G401 (cell line): ENCODE measurements around the gene ACHE. TPM values are rescaled to one million over a fixed set of nuclear protein-coding genes. Genes with fewer than 3 reads are reported as not detected.

Experiments used
- DNase-seq: peaks from one replicate; pipeline ENCODE4 v3.0.0-alpha.2; 2015; ENCODE audit warnings: low spot score
- in situ Hi-C: cut with HindIII; loops from 2 replicates; pipeline ENCODE4 v1.10.0; 2016; ENCODE audit warnings: low sequenced_read_pairs, mixed read lengths
- total RNA-seq: library from RNA; depleted of rRNA; stranded (reverse); fragments of >200 nt; shearing (Covaris generic); gene quantifications from 2 replicates; pipeline ENCODE4 v1.2.3, GENCODE V29; 2014

The ACHE gene
- total RNA-seq, 1 experiment from 2014 or later = 3.6 TPM

DNA sequence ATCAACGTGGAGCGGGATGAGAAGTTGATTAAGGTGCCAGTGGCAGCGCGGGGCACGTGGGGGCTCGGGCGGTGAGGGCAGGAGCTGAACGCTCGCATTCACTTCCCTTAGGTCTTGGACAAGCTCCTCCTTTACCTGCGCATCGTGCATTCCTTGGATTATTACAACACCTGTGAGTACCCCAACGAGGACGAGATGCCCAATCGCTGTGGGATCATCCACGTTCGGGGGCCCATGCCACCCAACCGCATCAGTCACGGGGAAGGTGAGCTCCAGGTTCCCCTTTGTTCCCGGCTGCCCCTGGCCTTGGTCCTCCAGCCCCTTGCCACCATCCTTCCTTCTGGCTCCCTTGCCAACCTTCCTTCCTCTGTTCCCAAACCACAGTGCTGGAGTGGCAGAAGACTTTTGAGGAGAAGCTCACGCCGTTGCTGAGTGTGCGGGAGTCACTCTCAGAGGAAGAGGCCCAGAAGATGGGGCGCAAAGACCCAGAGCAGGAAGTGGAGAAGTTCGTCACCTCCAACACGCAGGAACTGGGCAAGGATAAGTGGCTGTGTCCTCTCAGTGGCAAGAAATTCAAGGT is 8.7 kb downstream of the ACHE start:
- DNase-seq = no peak
- in situ Hi-C loops = loop anchor here (10.0 kb wide), 1 partner anchor 168 kb away; no protein-coding TSS in a partner anchor

DNA sequence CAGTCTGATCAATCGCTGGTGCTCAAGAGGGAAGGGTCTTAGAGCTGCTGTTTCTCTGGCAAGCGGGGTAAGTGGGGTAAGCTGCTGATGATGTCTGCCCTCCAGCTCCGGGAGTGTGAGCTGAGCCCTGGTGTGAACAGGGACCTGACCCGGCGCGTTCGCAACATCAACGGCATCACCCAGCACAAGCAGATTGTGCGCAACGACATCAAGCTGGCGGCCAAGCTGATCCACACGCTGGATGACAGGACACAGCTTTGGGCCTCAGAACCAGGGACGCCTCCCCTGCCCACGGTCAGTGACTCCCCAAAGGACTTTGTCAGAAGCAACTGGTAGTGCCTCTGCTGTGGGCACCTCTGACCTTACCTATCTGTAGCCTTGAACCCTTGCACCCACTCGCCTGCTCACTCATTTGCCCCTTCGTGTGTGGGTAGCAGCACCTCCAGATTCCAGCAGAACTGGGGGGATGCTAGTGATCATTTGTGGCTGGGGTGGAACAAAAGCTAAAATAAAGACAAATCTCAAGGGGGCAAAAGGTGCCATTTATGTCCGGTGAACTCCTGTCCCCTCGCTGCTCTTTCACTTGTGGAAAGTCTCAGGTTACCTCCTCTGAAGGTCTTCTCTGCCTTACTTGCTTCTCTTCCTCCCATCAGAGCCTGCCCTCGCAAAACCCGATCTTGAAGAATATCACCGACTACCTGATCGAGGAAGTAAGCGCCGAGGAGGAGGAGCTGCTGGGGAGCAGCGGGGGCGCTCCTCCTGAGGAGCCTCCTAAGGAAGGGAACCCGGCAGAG is 9.3 kb downstream of the ACHE start:
- in situ Hi-C loops = loop anchor here (10.0 kb wide), 1 partner anchor 168 kb away; no protein-coding TSS in a partner anchor
- DNase-seq = no peak

DNA sequence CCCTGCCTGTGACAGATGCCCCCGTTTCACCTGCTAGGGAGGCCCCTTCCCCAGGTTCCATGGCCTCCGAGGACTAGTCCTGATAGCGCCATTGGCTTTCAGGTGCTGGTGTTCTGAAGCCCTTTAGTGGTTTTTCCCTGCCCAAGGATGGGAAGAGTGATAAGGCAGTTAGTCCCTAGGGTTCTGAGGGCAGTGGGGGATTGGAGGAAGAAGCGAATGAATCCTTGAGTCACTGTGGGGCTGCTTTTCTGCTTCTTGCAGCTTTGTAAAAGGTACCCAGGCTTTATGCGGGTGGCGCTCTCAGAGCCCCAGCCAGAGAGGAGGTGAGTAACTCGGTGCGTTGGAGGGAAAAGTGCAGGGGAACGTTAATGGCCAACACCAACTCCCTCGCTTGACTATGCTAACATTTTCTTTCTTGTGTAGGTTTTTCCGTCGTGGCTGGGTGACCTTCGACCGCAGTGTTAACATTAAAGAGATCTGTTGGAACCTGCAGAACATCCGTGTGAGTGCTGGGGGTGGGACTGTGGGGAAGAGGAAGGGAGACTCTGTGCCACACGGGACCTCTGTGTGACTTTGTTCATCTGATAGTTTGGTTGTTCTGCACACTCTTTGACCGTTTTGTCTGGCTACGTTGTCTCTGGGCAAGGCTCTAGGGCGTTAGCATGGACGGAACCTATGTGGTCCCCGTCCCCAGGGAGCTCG is 10.1 kb downstream of the ACHE start:
- in situ Hi-C loops = loop anchor here (10.0 kb wide), 1 partner anchor 169 kb away; no protein-coding TSS in a partner anchor

DNA sequence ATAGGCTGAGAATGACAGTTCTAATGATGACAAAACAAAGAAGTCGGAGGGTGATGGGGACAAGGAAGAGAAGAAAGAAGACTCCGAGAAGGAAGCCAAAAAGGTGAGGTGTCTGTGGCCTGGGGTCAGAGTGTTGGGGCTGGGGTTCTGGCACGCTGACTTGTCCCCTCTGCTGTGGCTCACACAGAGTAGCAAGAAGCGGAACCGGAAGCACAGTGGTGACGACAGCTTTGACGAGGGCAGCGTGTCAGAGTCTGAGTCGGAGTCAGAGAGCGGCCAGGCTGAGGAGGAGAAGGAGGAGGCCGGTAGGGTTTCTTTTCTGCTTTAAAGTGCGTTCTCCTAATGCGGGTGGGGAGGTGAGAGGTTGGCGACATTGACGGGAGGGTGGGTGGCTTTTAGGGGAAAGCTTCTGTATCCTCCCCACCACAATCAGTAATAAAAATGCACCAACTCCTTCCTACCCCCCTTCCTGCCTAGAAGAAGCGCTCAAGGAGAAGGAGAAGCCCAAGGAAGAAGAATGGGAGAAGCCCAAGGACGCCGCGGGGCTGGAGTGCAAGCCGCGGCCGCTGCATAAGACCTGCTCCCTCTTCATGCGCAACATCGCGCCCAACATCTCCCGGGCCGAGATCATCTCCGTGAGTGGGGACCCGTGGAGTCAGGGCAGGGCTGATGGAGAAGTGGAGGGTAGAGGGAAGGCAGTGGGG is 10.8 kb downstream of the ACHE start:
- no peak for DNase-seq
- in situ Hi-C loops = loop anchor here (10.0 kb wide), 1 partner anchor 170 kb away; no protein-coding TSS in a partner anchor

More for the DNA sequence above, 10.1 kb downstream of the ACHE start:
- DNase-seq = no peak

DNA sequence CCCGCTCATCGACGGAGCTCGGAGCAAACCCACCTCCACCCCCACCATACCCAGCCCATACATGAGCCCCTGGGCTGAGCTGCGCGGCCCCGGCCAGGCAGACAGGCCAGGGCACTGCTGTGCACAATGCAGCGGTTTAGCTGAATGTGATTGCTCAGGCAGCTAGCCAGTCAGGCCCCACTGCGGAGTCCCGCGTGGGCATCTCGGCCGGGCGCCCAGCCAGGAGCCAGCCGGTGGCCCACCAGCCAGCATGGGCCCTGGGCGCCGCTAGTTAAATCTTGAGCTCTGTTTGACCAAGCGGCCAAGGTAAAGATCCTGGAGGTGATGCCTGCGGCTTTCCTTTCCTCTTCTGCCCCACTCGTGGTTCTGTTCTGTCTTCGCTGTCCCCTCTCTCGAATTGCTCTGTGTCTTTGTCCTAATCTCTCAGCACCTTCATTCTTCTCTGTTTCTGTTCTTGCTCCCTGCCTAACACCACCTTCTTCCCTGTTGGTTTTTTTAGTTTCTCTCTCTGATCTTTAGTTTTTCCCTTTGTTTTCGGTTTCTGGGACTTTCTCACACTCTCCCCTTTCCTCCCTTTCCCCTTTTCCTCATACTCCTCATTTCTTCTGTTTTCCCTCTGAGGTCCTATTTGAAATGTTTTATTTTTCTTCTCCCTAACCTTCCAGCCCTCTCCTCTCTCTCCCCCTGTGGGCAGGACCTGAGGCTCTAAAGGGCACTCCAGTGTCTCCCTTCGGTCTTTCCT is 12.7 kb downstream of the ACHE start:
- in situ Hi-C loops = loop anchor here (10.0 kb wide), 1 partner anchor 172 kb away; no protein-coding TSS in a partner anchor
- DNase-seq = no peak

DNA sequence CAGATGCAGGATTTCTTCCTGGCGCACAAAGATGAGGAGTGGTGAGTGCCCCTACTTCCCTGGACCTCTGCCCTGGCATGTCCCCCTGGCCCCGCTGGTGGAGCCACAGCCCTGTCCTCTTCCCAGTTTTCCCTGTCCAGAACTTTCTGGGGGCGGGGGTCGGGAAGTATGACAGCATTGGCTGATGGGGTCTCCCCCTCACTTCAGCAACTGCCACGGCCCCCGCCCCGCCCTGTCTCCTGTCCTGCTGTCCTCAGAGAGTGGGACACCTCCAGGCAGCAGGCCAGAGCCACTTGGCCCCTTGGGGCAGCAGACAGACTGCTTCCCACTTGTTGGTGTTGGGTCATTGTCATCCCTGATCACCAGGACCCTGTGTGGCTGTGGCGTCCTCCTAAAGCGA is 13.5 kb downstream of the ACHE start:
- in situ Hi-C loops = loop anchor here (10.0 kb wide), 1 partner anchor 173 kb away; no protein-coding TSS in a partner anchor
- DNase-seq = no peak

DNA sequence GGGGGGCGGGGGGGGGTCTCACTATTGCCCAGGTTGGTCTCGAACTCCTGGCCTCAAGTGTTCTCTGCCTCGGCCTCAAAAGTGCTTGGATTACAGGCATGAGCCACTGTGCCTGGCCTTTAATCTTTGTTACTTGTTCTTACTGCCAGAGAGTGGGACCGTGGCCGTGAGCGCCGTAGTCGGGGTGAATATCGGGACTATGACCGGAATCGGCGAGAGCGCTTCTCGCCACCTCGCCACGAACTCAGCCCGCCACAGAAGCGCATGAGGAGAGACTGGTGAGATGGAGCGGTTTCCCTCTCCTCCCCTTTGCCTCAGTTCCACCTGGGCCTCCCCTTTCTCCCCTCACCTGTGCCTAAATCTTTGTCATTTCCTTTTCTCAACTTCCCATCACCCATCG is 14.6 kb downstream of the ACHE start:
- no peak for DNase-seq
- in situ Hi-C loops = loop anchor here (10.0 kb wide), 1 partner anchor 174 kb away; no protein-coding TSS in a partner anchor

DNA sequence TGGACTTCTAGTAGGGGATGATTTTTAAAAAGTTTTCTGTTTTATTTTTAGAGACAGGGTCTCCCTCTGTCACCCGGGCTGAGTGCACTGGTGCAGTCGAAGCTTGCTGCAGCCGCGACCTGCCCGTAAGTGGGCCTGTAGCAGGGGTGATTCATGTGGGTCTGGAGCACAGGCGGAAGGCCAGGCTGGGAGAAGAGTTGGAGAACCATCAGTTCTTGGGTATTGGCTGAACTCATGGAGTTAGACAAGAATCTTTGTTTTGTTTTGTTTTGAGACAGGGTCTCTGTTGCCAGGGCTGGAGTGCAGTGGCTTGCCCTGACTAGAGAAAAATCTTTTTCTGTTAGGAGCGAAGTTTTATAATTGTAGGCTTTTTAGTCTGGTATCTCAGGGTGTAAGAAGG is 15.0 kb downstream of the ACHE start:
- no peak for DNase-seq
- in situ Hi-C loops = loop anchor here (10.0 kb wide), 1 partner anchor 174 kb away; no protein-coding TSS in a partner anchor

DNA sequence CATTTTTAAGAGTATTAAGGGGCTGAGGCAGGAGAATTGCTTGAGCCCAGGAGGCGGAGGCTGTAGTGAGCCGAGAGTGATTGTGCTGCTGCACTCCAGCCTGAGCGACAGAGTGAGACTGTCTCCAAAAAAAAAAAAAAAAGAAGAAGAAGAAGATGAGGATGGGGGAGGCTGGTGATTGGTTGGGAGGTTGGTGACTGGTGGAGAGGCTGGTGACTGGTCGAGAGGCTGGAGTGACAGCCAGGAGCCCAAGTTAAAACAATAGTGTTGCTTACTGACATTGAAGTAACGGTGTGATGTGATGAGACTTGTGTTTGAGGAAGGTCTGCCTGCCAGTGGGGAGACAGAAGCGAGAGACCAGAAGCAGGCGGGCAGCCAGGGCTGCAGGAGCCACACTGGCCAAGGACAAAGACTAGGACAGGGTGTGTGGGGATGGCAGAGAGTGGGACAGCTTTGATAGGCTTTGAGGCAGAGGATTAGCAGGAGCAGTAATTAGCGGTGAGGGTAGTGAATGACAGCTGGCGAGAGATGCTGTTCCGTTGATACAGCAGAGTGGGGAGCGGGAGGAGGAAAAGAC is 15.9 kb downstream of the ACHE start:
- DNase-seq = peak; percentile 40
- in situ Hi-C loops = loop anchor here (10.0 kb wide), 1 partner anchor 175 kb away; no protein-coding TSS in a partner anchor

DNA sequence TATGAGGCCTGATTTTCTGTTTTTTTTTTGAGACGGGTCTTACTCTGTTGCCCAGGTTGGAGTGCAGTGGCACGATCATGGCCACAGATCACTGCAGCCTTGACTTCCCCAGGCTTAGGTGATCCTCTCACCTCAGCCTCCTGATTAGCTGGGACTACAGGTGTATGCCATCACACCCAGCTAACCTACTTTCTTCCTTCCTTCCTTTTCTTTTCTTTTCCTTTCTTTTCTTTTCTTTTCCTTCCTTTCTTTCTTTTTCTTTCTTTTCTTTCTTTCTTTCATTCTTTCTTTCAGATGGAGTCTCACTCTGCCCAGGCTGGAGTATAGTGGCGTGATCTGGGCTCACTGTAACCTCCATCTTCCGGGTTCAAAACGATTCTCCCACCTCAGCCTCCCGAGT is 17.0 kb downstream of the ACHE start:
- DNase-seq = no peak
- in situ Hi-C loops = no loop called here

DNA sequence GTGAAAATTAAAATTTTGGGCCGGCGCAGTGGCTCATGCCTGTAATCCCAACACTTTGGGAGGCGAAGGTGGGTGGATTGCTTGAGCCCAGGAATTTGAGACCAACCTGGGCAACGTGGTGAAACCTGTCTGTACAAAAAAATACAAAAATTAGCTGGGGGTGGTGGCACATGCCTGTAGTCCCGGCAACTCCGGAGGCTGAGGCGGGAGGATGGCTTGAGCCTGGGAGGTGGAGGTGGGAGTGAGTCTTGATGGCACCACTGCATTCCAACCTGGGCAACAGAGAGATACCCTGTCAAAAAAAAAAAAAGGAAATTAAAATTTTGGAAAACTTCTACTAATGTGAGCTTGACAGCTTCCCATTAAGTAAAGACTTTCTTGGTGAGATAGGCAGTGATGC is 17.7 kb downstream of the ACHE start:
- DNase-seq = no peak
- in situ Hi-C loops = no loop called here

DNA sequence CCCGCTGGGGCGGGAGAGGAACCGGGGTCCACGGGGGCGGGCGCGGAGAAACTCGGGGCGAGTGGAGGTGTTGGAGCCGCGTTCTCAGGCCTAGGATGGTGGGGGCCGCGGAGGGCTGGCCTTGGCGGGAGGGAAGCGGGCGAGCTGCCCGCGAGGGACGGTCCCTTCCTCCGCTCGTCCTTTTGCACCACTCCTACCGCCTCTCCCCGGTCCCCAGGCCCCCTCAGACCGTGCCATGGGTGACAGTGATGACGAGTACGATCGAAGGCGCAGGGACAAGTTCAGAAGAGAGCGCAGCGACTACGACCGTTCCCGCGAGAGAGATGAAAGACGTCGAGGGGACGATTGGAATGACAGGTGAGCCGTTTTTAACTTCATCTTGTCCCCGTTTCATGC is 20.3 kb downstream of the ACHE start:
- in situ Hi-C loops = no loop called here
- no peak for DNase-seq

DNA sequence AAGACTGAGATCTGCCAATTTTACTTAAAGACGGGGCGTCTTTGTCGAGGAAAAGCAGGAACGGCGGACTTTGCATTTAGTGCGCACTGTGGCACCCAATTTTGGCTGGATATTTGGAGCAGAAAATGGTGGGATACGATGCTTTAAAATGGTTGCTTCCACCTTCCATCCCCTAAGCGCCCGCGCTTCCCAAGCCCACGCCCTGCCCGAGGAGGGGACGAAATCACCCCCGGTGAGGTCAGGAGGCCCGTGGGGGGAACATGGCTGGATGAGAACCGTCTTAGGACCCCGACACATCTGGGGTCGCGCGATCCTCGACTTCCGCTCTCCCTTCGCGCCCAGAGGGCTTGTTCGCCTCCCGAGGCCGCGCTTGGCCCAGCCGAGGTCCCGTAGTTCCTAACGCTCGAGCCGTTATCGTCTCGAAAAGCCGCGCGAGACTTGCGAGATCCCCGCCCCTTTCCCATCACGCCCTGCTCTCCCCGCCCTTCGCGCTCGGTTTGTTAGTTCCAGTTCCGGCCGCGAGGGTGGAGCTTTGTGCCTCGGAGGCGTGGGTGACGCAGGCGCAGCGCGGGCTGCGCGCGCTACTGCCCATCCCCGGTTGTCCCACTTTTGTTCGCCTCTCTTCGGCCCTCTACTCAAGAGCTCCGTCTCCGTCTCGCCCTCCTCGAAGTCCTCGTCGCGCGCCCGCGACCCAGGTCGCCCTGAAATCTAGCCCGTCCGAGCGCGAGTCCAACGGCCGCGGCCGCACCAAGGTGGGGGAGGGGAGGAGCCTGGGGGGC is 20.9 kb downstream of the ACHE start, which contains the start of gene SRRT:
TSS of gene SRRT (plus strand) at position 527 of the 779 bp plus-strand sequence. CDS start 488 bp downstream, outside the sequence.
- in situ Hi-C loops = no loop called here
- DNase-seq = peak; percentile 98

DNA sequence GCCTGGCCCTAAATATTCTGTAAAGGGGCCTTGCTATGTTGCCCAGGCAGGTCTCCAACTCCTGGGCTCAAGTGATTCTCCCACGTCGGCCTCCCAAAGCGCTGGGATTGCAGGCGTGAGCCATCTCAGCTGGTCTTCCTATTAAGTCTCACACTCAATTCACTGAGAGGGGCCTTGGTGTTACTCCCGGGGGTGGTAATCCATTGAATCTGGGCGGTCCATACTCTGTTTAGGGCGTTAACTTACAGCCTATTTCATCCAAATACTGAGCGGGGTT is 21.4 kb downstream of the ACHE start:
- DNase-seq = no peak
- in situ Hi-C loops = no loop called here

DNA sequence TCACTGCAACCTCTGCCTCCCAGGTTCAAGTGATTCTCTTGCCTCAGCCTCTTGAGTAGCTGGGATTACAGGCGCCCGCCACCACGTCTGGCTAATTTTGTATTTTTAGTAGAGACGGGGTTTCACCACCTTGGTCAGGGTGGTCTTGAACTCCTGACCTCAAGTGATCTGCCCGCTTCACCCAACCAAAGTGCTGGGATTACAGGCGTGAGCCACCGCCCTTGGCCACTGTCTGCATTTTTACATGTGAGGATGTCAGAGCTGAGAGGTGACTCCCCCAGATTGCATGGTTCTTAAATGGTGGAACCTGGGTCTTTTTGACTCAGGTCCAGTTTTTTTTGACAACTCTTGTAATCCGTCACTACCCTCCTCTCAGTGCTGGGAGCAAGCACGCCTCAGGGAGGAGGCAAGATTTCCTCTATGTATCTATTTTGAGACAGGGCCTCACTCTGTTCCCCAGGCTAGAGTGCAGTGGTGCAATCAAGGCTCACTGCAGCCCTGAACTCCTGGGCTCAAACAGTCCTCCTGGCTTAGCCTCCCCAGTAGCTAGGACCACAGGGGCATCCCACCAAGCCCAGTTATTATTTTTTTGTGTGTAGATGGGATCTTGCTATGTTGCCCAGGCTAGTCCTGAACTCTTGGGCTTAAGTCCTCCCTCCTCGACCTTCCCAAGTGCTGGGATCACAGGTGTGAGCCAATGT is 21.9 kb downstream of the ACHE start:
- in situ Hi-C loops = no loop called here
- DNase-seq = no peak

DNA sequence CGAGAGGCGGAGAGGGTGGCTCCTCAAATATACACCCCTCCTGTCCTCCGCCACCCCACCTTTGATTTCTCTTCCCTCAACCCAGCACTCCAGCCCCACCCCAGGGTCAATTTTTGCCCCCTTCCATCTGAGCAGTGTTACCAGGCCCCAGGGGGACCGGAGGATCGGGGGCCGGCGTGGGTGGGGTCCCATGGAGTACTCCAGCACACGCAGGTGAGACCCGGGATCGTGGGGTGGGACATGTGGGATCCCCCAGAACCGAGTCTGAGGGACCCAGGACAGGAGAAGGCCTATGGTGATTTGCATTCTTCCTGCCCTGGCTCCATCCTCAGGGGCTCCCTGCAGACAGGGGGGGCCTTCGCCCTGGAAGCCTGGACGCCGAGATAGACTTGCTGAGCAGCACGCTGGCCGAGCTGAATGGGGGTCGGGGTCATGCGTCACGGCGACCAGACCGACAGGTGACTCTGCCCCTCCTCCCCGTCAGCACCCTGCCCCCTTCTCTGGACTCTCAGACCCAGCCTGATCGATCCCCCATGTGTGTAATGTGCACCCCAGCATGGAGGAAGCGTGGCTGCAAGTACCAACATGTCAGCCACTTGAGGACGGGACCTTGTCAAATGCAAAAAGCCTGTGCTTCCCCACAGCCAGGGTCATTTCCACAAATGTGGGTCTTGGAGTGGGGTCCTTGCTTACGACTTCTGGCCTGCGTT is 27.8 kb downstream of the ACHE start:
- no peak for DNase-seq
- in situ Hi-C loops = no loop called here
